IPS DF 4.7 (cell line): ENCODE data around the gene SLC25A23.
"Not testable (repeated sequence)": the region's sequence is repeated elsewhere in the genome, so short reads cannot be mapped to it uniquely, and the experiment has no call there.

Experiments
- DNase-seq: peaks from one replicate; pipeline ENCODE4 v3.0.0-alpha.2; 2013; ENCODE audit warnings: low spot score; ENCODE audit errors: extremely low read depth

The SLC25A23 gene

DNA sequence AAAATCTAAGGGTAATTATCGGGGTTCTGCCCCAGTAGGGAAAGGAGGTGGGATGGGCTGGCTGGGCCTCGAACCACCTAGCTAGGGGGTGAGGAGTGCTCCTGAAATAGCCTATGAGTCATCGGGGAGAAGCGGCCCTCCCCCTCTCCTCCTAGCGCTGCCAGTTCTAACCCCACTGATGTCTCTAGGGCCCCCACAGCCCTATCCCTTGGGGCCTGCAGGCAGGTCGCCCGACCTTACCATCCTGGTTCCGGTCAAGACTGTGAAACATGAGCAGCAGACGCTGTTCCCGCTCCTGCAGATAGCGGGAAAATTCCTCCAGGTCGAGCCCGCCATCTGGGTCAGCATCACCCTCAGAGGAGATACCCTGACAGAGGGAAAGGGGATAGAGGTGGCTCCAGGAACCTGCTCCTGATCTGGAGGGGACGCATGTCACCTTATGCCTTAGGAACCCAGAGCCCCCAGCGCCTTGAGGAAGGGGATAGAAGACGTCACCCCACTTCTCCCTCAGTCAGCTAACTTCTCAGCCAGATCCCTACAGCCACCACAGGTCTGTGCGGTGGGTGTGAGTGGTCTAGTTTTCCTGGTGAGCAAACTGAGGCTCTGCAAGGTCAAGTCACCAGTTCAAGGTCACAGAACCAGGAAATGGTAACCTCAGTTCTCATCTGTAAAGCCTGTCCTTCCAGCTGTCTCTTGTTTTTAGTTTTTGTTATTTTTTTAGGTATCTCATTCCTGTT lies 1.5 kb downstream of the SLC25A23 start:
- DNase-seq = no peak

DNA sequence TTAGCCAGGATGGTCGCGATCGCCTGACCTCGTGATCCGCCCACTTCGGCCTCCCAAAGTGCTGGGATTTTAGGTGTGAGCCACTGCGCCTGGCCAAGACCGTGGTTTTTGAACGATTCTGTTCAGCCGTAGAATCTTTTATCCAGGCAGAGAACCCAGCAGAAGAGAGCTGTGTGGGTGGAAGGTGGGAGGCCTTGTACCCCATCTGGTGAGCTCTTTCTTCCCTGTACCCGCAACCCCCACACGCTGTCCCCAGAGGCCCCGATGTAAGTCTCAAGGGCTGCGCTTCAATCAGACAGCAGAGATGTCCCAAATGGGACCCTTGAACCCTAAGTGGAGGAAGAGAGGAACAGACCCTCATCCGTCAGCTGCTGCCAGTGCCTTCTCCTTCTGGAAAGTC lies 3.7 kb downstream of the SLC25A23 start:
- no peak for DNase-seq

DNA sequence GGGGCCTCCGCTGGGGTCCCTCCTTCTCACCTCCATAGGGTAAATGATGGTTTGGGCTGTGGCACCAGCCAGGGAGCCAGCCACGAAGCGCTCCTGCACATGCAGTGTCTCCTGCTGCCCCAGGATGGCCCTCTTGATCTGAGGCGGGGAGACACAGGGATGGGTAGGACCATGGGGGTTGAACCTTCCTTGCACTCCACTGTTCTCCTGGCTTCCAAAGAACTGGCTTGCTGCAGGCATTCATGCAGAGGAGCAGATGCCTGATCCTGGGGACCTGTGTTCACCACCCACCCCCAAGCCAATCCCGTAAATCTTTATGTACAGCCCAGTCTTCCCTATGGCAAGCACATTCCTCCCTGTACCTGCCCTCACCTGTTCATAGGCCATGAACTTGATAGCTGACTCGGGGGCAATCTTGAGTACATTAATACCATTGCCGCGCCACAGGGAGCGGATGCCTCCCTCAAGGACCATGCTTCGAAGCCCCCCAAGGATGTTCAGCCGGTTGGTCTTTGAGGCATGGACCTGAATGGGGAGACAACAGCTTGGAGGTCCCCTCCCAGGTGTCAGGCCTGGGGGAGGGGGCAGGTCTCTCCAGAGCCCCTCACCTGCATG lies 5.5 kb downstream of the SLC25A23 start:
- DNase-seq = no peak

DNA sequence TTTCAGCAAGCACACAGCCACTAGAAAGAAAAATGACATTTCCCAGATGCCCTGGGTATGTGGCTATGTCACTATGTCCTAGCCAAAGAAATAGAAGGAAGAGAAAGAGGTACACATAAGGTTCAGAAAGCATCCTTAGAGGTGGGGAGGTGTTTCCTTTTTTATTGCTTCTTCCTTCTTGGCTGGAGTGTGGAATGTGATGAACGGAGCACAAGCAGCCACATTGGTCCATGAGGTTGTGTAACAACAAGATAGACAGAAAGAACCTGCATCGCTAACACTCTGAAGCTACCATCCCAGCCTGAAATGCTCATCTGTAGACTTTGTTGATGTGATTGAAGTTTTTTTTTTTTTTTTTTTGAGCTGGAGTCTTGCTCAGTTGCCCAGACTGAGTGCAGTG lies 6.7 kb downstream of the SLC25A23 start:
- no peak for DNase-seq

DNA sequence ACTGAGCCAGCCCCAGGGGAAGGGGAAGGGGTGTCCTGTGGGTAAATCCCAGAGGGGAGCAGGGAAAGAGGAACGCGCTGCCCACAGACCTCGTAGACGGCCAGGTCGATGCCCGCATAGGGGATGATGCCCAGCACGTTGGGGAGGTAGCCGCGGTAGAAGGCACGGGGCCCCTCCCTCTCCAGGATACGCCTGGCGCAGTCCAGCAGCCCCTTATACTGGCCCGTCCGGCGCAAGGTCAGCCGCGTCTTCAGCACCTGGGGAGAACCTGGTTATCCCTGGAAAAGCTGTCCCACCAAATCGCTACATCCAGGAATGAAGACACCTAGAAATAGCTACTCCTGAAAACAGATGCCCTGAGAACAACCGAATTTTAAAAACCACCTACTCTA lies 7.4 kb downstream of the SLC25A23 start:
- DNase-seq = no peak

DNA sequence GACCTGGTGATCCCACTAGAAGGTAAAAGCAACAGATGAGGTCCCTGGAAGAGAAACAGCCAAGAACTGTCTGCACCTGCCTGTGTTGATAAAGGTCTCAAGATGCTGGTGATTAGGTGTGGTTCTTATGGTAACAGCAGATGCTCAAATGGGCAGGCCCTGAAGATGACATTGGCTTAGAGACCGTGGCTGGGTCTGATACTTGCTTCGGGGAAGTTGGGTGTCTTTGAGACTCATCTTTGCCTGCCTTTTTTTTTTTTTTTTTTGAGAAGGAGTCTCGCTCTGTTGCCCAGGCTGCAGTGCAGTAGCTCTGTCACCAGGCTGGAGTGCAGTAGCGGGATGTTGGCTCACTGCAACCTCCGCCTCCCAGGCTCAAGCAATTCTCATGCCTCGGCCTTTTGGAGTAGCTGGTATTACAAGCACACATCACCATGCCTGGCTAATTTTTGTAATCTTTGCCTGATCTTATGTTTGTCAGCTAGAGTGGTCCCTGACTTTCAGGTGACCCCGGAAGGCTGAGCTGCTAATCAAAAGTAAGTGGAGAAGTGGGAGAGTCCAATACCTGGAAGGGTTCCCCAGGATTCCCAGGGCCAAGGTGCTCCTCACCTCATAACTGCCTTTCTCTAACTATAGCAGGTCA lies 7.9 kb downstream of the SLC25A23 start:
- no peak for DNase-seq

DNA sequence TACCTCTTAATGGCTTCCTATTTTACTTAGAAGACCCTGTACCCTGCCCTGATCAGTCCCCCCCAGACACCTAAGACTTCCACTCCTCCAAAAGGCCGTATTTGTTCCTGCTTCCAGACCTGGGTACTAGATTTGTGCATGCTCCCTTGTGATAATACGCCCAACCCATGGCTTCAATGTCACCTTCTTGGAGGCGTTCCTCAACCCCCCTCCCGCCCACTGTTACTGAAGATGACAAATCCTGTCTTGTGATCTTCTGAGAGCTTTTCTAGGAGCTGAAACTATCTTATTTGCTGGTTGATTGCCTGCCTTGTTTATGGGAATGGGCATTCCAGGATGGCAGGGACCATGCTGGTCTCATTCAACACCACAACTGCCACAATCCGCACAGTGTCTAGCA lies 9.4 kb downstream of the SLC25A23 start:
- DNase-seq = no peak

DNA sequence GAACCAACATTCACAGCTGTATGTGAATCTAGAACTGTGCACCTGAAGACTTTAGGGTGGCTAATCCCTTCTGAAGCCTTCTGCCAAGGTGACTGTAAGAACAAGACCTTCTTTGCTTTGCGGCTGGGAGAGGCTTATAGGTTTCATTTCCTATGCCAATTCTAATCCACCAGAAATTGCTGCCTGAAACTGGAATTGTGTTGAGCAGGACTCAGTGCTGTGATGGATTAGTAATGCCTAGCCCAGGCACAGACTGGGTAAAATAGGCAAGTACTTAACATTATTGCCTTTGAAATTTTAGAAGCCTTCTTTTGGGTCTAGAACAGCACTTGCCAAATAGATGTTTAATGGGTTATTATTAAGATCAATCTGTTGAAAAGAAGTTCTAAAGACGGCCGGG lies 11.5 kb downstream of the SLC25A23 start:
- DNase-seq = no peak

DNA sequence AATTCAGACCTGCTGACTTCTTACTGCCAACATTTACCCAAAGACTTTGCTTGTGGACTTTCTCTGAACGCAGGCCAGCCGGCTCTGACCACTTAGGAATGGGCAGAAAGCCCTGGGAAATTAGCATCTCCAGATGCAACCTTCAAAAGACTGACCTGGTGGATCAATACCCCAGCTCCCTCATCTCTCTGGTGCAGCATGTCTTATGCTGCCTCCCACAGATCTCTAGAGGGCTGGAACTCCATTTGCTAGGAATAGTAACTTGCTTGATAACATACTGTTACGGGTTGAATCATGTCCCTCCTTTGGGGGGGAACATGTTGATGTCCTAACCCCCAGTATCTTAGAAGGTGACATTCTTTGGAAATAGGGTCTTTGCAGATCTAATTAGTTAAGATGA lies 13.1 kb downstream of the SLC25A23 start:
- no peak for DNase-seq

DNA sequence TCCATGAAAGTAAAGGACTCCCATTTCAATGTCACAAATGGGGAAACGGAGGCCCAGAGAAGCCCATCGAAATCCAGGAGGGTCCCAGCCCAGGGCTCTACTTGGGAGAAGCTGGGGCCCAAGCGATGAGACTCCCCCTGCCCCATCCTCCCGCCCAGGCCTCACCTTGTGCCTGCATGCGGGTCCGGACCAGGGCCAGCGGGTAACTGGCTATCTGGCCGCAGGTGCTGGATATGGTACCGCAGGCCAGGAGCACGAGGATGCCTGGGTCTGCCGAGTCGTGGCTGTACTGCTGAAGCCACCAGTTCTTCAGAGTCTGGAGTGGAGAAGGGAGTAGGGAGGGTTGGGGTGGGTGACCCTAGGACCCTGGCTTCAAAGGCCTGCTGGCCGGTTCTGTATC lies 15.6 kb downstream of the SLC25A23 start:
- DNase-seq = no peak

DNA sequence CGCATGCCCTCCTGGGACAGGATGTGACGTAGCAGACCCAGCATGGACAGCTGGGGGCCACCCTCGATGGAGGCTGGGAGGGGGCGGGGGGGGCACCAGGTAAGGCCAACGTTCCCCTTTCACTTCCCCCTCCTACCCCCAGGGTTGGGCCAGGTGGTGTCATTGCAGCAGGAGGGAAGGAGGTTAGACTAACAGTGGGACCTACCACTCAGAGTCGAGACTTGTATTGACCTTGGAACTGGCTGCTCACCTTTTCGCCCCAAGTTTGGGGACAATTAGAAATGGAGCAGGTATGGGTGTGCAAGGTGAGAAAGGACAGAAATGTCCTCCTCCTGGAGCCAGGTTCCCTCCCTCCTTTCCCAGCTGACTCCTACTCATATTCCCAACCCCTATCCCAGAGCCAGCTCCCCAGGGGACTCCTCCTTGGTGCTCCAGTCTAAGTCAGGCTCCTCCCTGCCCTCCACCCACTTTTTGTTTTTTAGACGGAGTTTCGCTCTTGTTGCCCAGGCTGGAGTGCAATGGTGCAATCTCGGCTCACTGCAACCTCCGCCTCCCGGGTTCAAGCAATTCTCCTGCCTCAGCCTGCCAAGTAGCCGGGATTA lies 17.4 kb downstream of the SLC25A23 start:
- no peak for DNase-seq

DNA sequence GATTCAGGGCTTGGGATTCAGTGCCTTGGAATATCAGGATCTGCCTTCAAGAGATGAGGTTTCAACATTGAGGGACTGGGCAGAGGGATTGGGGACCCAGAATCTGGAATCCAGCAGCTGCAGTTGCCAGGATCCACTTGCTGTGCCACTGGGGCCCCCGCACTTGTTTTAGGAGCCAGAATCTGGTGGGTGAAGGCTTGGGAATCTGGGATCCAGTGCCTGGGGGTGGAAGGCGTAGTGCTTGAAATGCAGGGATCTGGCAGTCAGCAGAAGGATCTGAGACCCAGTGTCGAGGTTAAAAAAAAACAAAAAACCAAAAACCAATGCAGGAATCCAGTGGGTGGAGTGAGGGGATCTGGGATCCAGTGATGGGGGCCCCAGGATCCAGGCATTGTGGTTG lies 18.7 kb downstream of the SLC25A23 start:
- DNase-seq = no peak

DNA sequence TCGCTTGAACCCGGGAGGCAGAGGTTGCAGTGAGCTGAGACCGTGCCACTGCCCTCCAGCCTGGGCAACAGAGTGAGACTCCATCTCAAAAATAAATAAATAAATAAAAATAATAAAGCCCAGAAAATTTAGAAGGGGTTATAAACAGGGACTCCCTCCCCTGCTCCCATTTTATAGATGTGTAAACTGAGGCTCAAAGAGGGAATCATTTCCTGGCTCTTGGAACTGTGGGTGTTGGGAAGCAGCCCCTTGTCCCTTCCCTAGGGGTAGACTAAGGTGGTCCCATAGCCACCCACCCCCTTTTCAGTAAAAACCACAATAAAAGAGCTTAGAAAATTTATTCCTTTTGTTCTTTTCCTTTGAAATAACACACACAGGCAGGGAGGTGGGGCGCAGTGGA lies 19.8 kb downstream of the SLC25A23 start:
- DNase-seq = no peak

DNA sequence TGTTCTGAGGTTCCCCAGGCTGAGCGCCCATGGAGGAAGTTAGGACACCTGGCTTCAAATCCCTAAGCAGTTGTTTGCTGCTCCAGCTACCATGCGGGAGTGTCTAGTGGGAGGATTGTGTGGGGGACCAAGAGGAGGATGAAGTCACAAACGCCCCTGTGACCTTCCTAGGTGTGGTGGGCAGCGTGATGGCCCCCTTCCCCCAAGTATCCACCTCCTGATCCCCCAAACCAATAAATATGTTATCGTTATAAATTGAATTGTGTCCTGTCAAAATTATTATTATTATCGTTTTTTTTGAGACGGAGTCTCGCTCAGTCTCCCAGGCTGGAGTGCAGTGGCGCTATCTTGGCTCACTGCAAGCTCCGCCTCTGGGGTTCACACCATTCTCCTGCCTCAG lies 25.9 kb downstream of the SLC25A23 start, which contains the start of gene SLC25A41:
TSS of gene SLC25A41 (minus strand) at position 101 of the 400 bp plus-strand sequence. CDS start at position 31, 70 bp downstream.
- no peak for DNase-seq

DNA sequence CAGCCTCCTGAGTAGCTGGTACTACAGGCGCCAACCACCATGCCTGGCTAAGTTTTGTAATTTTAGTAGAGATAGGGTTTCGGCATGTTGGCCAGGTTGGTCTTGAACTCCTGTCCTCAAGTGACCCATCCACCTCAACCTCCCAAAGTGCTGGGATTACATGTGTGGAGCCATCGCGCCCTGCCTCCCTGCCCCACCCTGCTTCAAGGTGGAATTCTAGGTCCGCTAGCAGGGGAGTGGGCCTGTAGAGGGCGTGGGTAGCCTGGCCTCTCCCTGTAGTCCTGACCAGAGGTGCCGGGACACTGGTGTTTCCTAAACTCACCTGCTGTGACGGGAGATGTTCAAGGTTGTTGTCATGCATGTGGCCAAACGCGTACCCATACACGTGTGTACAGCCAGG lies 26.4 kb downstream of the SLC25A23 start:
- no peak for DNase-seq

DNA sequence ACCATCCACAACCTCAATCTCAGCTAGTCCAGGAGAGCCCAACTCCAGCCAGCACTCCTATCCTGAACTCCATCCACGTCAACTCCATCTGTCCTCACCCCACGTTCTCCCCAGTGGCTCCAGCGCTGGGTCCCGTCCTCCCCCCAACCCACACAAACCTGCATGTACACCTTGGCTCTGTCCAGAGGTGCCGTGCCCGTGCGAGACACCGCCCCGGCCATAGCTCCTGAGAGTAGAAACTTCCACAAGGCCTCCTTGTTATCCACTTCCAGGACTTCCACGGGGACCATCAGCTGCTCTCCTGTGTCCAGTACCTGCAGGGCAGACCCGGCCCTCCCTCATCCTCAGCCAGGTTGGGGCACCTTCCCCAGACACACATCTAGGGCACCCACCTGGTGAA lies 27.7 kb downstream of the SLC25A23 start:
- no peak for DNase-seq

DNA sequence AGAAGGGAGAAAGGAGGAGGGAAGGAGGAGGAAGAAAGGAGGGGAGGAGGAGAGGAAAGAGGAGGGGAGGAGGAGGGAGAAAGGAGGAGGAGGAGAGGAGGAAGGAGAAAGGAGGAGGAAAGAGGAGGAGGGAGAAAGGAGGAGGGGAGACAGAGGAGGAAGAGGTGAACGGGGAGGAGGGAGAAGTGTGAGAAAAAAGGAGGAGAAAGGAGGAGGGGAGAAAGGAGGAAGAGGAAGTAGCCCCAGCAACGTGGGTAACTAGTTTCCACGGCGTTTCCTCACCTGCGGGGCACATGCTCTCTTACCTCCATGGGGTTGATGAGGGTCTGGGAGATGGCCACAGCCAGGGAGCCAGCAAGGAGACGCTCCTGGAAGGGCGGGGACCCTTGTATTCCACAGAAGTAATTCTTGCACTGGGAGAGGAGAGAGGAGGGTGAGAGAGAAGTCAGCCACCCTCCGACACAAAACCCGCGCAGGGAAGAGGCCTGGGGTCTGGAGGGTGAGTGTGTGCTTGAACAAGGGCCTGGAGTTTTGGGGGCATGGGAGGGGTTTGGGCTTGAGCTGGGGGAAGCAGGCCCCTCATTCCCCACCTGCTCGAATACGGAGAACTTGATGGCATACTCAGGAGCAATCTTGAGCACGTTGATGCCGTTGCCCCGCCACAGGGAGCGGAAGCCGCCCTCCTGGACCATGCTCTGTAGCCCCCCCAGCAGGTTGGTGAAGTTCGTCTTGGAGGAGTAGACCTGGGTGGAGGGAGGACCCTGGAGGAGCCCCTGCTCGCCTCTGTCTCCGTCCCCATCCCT lies 30.0 kb downstream of the SLC25A23 start:
- no peak for DNase-seq

DNA sequence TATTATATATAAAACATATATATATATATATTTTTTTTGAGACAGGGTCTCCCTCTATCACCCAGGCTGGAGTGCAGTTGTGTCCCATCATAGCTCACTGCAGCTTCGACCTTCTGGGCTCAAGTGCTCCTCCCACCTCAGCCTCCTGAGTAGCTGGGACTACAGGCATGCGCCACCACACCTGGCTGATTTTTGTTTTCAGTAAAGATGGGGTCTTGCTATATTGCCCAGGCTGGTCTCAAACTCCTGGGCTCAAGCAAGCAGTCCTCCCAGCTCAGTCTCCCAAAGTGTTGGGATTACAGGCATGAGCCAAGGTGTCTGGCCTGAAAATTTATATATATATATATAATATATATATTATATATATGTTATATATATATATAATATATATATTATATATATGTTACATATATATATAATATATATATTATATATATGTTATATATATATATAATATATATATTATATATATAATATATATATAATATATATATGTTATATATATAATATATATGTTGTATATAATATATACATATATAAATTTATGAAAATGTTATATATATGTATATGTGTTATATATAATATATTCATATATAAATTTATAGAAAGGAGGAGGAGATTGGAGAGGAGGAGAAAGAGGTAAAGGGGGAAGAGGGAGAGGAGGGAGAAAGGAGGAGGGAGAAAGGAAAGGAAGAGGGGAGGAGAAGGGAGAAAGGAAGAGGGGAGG lies 30.7 kb downstream of the SLC25A23 start:
- not testable (repeated sequence) for DNase-seq

DNA sequence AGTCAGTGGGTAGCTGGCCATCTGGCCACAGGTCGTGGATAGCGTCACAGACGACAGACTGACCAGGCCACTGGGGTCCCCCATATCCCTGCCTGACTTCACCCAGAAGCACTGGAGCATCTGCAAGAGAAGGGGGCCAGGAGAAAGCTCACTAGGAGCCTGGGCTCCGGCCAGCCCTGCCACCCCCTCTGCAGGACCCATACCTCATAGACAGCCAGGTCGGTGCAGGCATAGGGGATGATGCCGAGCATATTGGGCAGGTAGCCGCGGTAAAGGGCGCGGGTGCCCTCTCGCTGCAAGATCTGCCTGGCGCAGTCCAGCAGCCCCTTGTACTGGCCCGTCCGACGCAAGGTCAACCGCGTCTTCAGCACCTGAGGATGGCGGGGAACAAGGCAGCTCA lies 32.5 kb downstream of the SLC25A23 start:
- DNase-seq = no peak

DNA sequence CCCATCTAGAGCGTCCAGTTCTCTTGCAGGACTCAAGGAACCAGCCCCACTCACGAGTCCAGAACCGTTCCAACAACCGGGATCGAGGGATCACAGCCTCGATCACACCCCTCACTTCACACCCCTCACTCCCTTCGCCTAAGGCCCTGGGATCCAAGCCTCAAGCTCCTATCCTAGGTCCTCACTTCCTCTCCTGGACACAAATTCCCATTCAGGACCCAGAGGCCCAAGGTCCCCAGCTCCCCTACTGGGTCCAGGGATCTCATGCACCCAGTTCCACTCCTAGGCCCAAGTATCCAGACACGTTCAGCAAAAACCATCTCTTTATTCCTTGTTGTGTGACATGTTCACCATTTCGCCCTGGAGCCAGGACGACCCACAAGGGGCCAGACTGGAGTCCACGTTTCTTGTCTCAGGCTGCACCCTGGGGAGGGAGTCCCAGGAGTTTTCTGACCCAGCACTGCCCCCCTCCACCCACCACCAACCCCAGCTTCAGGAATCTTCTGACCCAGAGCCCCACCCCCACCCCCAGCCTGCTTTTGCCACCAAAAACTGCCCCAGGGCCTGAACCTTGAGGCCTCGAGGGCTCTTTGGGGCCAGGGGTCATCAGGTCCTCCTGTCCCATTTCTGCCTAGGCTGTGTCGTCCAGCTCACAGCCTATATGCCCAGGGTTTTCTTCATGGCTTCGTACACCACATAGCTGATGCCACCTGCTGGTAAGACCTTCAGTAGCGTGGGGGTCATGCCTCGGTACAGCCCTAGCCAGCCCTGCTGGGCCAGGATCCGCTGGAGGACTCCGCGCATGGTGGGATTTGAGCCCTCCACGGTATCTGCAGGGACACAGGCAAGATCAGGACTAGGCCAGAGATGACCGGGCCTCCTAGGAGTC lies 33.6 kb downstream of the SLC25A23 start:
- no peak for DNase-seq
